Fibroblast of the aortic adventitia (primary cell): ENCODE data around the gene PLEKHH2. TPM values are rescaled to one million over a fixed set of nuclear protein-coding genes. Genes with fewer than 3 reads are reported as not detected.

Experiments
- DNase-seq: peaks from one replicate; pipeline ENCODE4 v3.0.0-alpha.2; 2010; ENCODE audit warnings: low read depth
- H3K4me3 ChIP-seq: 2 replicates; pipeline ENCODE4 v1.5.1; 2011; ENCODE audit warnings: low read depth, mild to moderate bottlenecking, control low read depth, low read length, moderate library complexity
- CTCF ChIP-seq: IDR thresholded peaks from 2 replicates; pipeline ENCODE4 v1.5.1; 2011; ENCODE audit warnings: mild to moderate bottlenecking, low read length, control low read depth, inconsistent platforms; ENCODE audit not compliant: insufficient read depth
- total RNA-seq: library from RNA; depleted of rRNA; stranded (reverse); fragments of >200 nt; gene quantifications from 2 replicates; pipeline ENCODE4 v1.2.3, GENCODE V29; 2012; ENCODE audit warnings: low replicate concordance

PLEKHH2 gene
- total RNA-seq, 1 donor, result 5.4 TPM

GRCh38 chr2:43802135-43802534 is 165.1 kb downstream of the PLEKHH2 start:
- no peak overlapping the region for H3K4me3 ChIP-seq
- TF ChIP-seq CTCF, result no peak
- DNase-seq, result no peak

GRCh38 chr2:43803113-43803512 is 166.1 kb downstream of the PLEKHH2 start:
- no peak for DNase-seq
- no peak overlapping the region for H3K4me3 ChIP-seq
- no peak for TF ChIP-seq CTCF

DNA sequence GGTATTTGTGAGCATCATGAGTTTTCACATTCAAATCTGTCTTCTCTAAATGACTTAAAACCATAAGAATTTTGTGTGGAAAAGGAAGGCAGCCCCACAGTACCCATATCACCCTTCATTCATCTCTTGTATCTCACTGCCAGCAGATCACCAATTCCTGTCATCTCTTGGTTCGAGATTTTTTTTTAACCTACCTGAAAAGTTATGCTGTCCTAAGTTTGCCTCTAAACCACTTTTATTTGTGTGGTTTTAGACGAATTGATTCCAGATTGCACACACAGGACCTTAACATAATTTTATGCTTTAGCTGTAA is 169.6 kb downstream of the PLEKHH2 start:
- no peak for TF ChIP-seq CTCF
- no peak for DNase-seq
- H3K4me3 ChIP-seq, result no peak overlapping the region

GRCh38 chr2:43810452-43810851 is 173.4 kb downstream of the PLEKHH2 start:
- DNase-seq, result no peak
- H3K4me3 ChIP-seq, result no peak overlapping the region
- TF ChIP-seq CTCF, result no peak

GRCh38 chr2:43810888-43811287 is 173.8 kb downstream of the PLEKHH2 start:
- H3K4me3 ChIP-seq, result no peak overlapping the region
- TF ChIP-seq CTCF, result no peak
- no peak for DNase-seq

- no peak overlapping the region for H3K4me3 ChIP-seq
- DNase-seq, result no peak
- no peak for TF ChIP-seq CTCF
Observed at GRCh38 chr2:43812006-43812405, 174.9 kb downstream of the PLEKHH2 start.

GRCh38 chr2:43812947-43813346 is 175.9 kb downstream of the PLEKHH2 start:
- TF ChIP-seq CTCF, result no peak
- no peak for DNase-seq
- H3K4me3 ChIP-seq, result no peak overlapping the region
